Colonic mucosa (tissue), 4 donors: ENCODE results near the gene CAMK1. TPM values are rescaled to one million over a fixed set of nuclear protein-coding genes. Genes with fewer than 3 reads are reported as not detected.

Experiments
- DNase-seq: peaks from one replicate; pipeline ENCODE4 v3.0.0-alpha.2; 2020
- H3K27ac ChIP-seq: fragments of 200-600 bp; one replicate; pipeline ENCODE4 v1.8.0; 2021
- H3K27me3 ChIP-seq: fragments of 200-600 bp; one replicate; pipeline ENCODE4 v1.8.0; 2021
- H3K36me3 ChIP-seq: fragments of 200-600 bp; one replicate; pipeline ENCODE4 v1.8.0; 2021
- H3K4me1 ChIP-seq: fragments of 200-600 bp; one replicate; pipeline ENCODE4 v1.8.0; 2021; ENCODE audit warnings: mild to moderate bottlenecking
- H3K4me3 ChIP-seq: fragments of 200-600 bp; one replicate; pipeline ENCODE4 v1.8.0; 2021
- H3K9ac ChIP-seq, 2 donors: one replicate each; pipeline ENCODE4 v1.7.0; 2013; ENCODE audit warnings: control low read depth in 2 of 2, low read depth in 2 of 2, low read length in 2 of 2
- H3K9me3 ChIP-seq: fragments of 200-600 bp; one replicate; pipeline ENCODE4 v1.8.0; 2021
- CTCF ChIP-seq: fragments of 200-600 bp; IDR thresholded peaks from one replicate; pipeline ENCODE4 v1.8.0; 2022; ENCODE audit warnings: antibody characterized with exemption, mild to moderate bottlenecking
- intact Hi-C: fragments of 100-400 bp; cut with DNase I; formaldehyde crosslinking; loops from one replicate; pipeline ENCODE4 v1.14.1; 2022
- total RNA-seq, 2 donors: library from RNA; stranded (reverse); fragmentation: NEBNext Ultra II Directional in 1 of 2; extraction: Animal tissue kit (Norgen Biotek cat#: 25700) in 1 of 2; gene quantifications; one replicate each; pipeline ENCODE4 v1.2.1, GENCODE V29; 2021
- donor health status: healthy.
- donor health status: DM: no; HTN: no; CAD: no.
- donor health status: DM: no; HTN: no; CAD: no.

The CAMK1 gene
- total RNA-seq, 2 donors from 2014 or later = 7.8 to 16.5 TPM

DNA sequence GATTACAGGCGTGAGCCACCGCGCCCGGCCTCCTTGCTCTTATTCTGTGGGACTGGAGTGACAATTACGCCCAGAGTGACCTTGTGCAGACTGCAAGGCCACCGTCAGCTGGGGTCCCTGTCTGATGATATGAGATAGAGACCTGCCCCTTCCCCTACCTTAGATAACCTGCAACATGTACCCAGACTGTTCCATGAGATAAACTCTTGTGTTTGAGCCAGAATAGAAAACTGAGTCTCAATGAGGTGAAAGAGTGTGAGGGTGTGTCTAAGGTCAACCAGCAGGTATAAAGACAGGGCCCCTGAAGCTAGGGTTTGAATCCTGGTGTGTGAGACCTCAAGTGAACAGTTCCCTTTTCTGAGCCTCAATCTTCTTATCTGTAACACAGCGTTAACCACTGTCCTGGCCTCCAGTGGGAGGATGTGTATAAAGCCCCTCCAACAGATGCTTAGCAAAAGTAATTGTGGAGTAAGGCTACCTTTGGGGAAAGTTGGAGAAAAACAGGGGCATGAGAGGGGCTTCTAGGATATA lies 16.5 kb upstream of the CAMK1 start:
- Histone ChIP-seq H3K27ac (no peak overlapping the region), H3K9ac (no peak overlapping the region), H3K4me1 (no peaks in the 10 kb centered on the region), H3K9me3 (no peaks in the 10 kb centered on the region), H3K27me3 (no peaks in the 10 kb centered on the region), H3K4me3 (no peak overlapping the region), H3K36me3 (no peaks in the 10 kb centered on the region)
- intact Hi-C loops = no loop called here
- no peak for DNase-seq
- TF ChIP-seq CTCF = no peak

- Histone ChIP-seq H3K9ac (no peak overlapping the region), H3K36me3 (no peaks in the 10 kb centered on the region), H3K9me3 (no peaks in the 10 kb centered on the region), H3K27ac (no peak overlapping the region), H3K4me1 (no peaks in the 10 kb centered on the region), H3K4me3 (no peak overlapping the region), H3K27me3 (no peaks in the 10 kb centered on the region)
- intact Hi-C loops = no loop called here
- DNase-seq = no peak
- no peak for TF ChIP-seq CTCF
Measured at GRCh38 chr3:9785602-9786001, 15.9 kb upstream of the CAMK1 start.

DNA sequence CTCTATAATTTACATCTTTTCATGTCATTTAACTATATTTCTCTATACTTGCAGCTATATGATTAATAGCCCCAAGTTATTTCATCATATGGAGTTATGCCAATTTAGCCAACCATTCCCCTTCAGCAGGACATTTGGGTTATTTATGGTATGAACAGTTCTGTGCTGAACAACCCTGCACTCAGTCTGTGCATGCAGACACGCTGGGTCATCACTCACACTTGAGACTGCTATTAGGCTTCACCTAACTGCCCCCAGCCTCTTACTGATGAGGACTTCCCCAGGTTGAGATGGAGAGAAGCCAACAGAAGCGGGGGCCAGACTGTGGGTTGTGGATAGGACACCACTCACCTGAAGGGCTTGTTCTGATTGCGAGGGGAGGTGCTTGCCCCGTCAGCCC lies 15.2 kb upstream of the CAMK1 start:
- H3K9ac ChIP-seq = no peak overlapping the region
- H3K4me3 ChIP-seq = no peak overlapping the region
- no peak for TF ChIP-seq CTCF
- no peak for DNase-seq
- H3K4me1 ChIP-seq = no peaks in the 10 kb centered on the region
- no peaks in the 10 kb centered on the region for H3K9me3 ChIP-seq
- intact Hi-C loops = no loop called here
- H3K27me3 ChIP-seq = no peaks in the 10 kb centered on the region
- H3K36me3 ChIP-seq = no peaks in the 10 kb centered on the region
- no peak overlapping the region for H3K27ac ChIP-seq

- no peaks in the 10 kb centered on the region for H3K36me3 ChIP-seq
- no peak overlapping the region for H3K27ac ChIP-seq
- no peak overlapping the region for H3K9ac ChIP-seq
- no peaks in the 10 kb centered on the region for H3K9me3 ChIP-seq
- H3K4me1 ChIP-seq = no peaks in the 10 kb centered on the region
- no peak for DNase-seq
- intact Hi-C loops = no loop called here
- no peak overlapping the region for H3K4me3 ChIP-seq
- no peak for TF ChIP-seq CTCF
- no peaks in the 10 kb centered on the region for H3K27me3 ChIP-seq
Measured at GRCh38 chr3:9783954-9784353, 14.2 kb upstream of the CAMK1 start.

DNA sequence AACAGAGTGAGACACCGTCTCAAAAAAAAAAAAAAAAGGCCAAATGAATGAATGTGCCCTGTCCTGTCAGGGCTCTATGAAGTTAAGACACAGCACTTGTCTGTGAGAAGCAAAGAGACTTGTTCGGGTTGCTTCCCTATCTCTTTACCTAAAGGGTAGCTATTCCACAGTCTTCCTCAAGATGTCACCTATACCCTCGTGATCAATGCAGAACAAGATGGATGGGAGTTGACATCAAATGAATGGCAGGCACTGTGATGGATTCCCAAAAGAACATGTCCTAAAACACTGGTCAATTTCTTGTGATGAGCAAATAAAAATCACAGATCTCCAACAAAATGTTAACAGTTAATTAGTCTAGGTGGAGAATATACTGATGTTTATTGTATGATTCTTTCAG lies 13.0 kb upstream of the CAMK1 start:
- Histone ChIP-seq H3K9ac (no peak overlapping the region), H3K27me3 (no peaks in the 10 kb centered on the region), H3K9me3 (no peaks in the 10 kb centered on the region), H3K4me3 (no peak overlapping the region), H3K27ac (no peak overlapping the region), H3K4me1 (no peaks in the 10 kb centered on the region), H3K36me3 (no peaks in the 10 kb centered on the region)
- TF ChIP-seq CTCF = no peak
- DNase-seq = no peak
- intact Hi-C loops = no loop called here
